IPS-20b (cell line): ENCODE measurements around the gene BCL11B.

Experiments
- H3K27ac ChIP-seq: one replicate; pipeline ENCODE4 v1.5.1; 2013; ENCODE audit warnings: low read length
- H3K27me3 ChIP-seq: 2 replicates; pipeline ENCODE4 v1.6.1; 2013; ENCODE audit warnings: mild to moderate bottlenecking, low read length, inconsistent platforms; ENCODE audit not compliant: insufficient read depth
- H3K36me3 ChIP-seq: 2 replicates; pipeline ENCODE4 v1.6.1; 2013; ENCODE audit warnings: low read depth, mild to moderate bottlenecking, inconsistent platforms, low read length, moderate library complexity; ENCODE audit not compliant: insufficient read depth
- H3K4me1 ChIP-seq: 2 replicates; pipeline ENCODE4 v1.6.1; 2013; ENCODE audit warnings: mild to moderate bottlenecking, control low read depth, inconsistent platforms, low read length, moderate library complexity; ENCODE audit not compliant: insufficient read depth
- H3K4me3 ChIP-seq: 2 replicates; pipeline ENCODE4 v1.5.1; 2013; ENCODE audit warnings: mild to moderate bottlenecking, low read length, inconsistent platforms
- H3K9ac ChIP-seq: 2 replicates; pipeline ENCODE4 v1.6.1; 2013; ENCODE audit warnings: low read depth, mild to moderate bottlenecking, inconsistent platforms, low read length, moderate library complexity
- H3K9me3 ChIP-seq: 2 replicates; pipeline ENCODE4 v1.6.1; 2013; ENCODE audit warnings: mild to moderate bottlenecking, low read depth, low read length, inconsistent platforms; ENCODE audit not compliant: insufficient read depth

Gene BCL11B

GRCh38 chr14:99271951-99272631 lies at the start of gene BCL11B:
BCL11B (minus strand) TSS chr14:99272197; CDS start chr14:99271218, 979 bp downstream.
- Histone ChIP-seq H3K27ac (no peak within 1 kb of the TSS), H3K4me3 (peak within 1 kb of the TSS; percentile 86)

GRCh38 chr14:99321236-99321925 lies 49.4 kb upstream of the BCL11B start:
- Histone ChIP-seq H3K9me3 (no peaks in the 10 kb centered on the region), H3K27me3 (no peaks in the 10 kb centered on the region), H3K9ac (no peak overlapping the region), H3K36me3 (no peaks in the 10 kb centered on the region), H3K27ac (no peak overlapping the region), H3K4me3 (no peak overlapping the region), H3K4me1 (peaks cover 3% of the 10 kb centered on the region; the same call in 1 of the 2 replicates)

More at GRCh38 chr14:99271951-99272631, at the start of gene BCL11B:
- no peaks in the 10 kb centered on the region for H3K9me3 ChIP-seq
- H3K9ac ChIP-seq: peak within 1 kb of the TSS; percentile 81; the same call in 1 of the 2 replicates
- H3K36me3 ChIP-seq: no peaks in the 10 kb centered on the region
- H3K4me1 ChIP-seq: peaks cover 17% of the 10 kb centered on the region; the same call in 1 of the 2 replicates
- H3K27me3 ChIP-seq: peaks cover 81% of the 10 kb centered on the region

GRCh38 chr14:99320621-99321235 lies 48.7 kb upstream of the BCL11B start:
- Histone ChIP-seq H3K4me3 (no peak overlapping the region), H3K9ac (no peak overlapping the region)

GRCh38 chr14:99320105-99320572 lies 48.1 kb upstream of the BCL11B start:
- H3K27me3 ChIP-seq: no peaks in the 10 kb centered on the region
- H3K4me1 ChIP-seq: peaks cover 3% of the 10 kb centered on the region; the same call in 1 of the 2 replicates
- no peak overlapping the region for H3K27ac ChIP-seq
- no peaks in the 10 kb centered on the region for H3K9me3 ChIP-seq
- H3K4me3 ChIP-seq: no peak overlapping the region
- no peak overlapping the region for H3K9ac ChIP-seq
- H3K36me3 ChIP-seq: no peaks in the 10 kb centered on the region

More at GRCh38 chr14:99320621-99321235, 48.7 kb upstream of the BCL11B start:
- Histone ChIP-seq H3K27me3 (no peaks in the 10 kb centered on the region), H3K9me3 (no peaks in the 10 kb centered on the region), H3K36me3 (no peaks in the 10 kb centered on the region), H3K4me1 (peaks cover 3% of the 10 kb centered on the region; the same call in 1 of the 2 replicates), H3K27ac (no peak overlapping the region)

- H3K4me1 ChIP-seq: peaks cover 3% of the 10 kb centered on the region; the same call in 1 of the 2 replicates
- H3K9ac ChIP-seq: no peak overlapping the region
- H3K36me3 ChIP-seq: no peaks in the 10 kb centered on the region
- H3K4me3 ChIP-seq: no peak overlapping the region
- no peak overlapping the region for H3K27ac ChIP-seq
- no peaks in the 10 kb centered on the region for H3K9me3 ChIP-seq
- no peaks in the 10 kb centered on the region for H3K27me3 ChIP-seq
Observed at GRCh38 chr14:99318959-99319295, 46.9 kb upstream of the BCL11B start.

GRCh38 chr14:99318091-99318958 lies 46.3 kb upstream of the BCL11B start:
- Histone ChIP-seq H3K27ac (no peak overlapping the region), H3K4me3 (no peak overlapping the region), H3K27me3 (no peaks in the 10 kb centered on the region), H3K9ac (peak overlapping the region; percentile 32; the same call in 1 of the 2 replicates), H3K4me1 (peaks cover 3% of the 10 kb centered on the region; the same call in 1 of the 2 replicates), H3K36me3 (no peaks in the 10 kb centered on the region), H3K9me3 (no peaks in the 10 kb centered on the region)

- Histone ChIP-seq H3K4me3 (no peak overlapping the region), H3K9ac (no peak overlapping the region), H3K4me1 (peaks cover 3% of the 10 kb centered on the region; the same call in 1 of the 2 replicates), H3K27me3 (no peaks in the 10 kb centered on the region), H3K9me3 (no peaks in the 10 kb centered on the region), H3K36me3 (no peaks in the 10 kb centered on the region), H3K27ac (no peak overlapping the region)
Observed at GRCh38 chr14:99317231-99318090, 45.5 kb upstream of the BCL11B start.

GRCh38 chr14:99316281-99317163 lies 44.5 kb upstream of the BCL11B start:
- H3K27ac ChIP-seq: no peak overlapping the region
- no peaks in the 10 kb centered on the region for H3K36me3 ChIP-seq
- H3K27me3 ChIP-seq: no peaks in the 10 kb centered on the region
- H3K4me3 ChIP-seq: no peak overlapping the region
- H3K9ac ChIP-seq: no peak overlapping the region
- peaks cover 3% of the 10 kb centered on the region; the same call in 1 of the 2 replicates for H3K4me1 ChIP-seq
- no peaks in the 10 kb centered on the region for H3K9me3 ChIP-seq

- Histone ChIP-seq H3K27ac (no peak overlapping the region), H3K4me3 (no peak overlapping the region), H3K9ac (no peak overlapping the region), H3K9me3 (no peaks in the 10 kb centered on the region), H3K27me3 (no peaks in the 10 kb centered on the region), H3K36me3 (no peaks in the 10 kb centered on the region), H3K4me1 (peaks cover 3% of the 10 kb centered on the region; the same call in 1 of the 2 replicates)
Observed at GRCh38 chr14:99315197-99315596, 43.2 kb upstream of the BCL11B start.

- Histone ChIP-seq H3K36me3 (no peaks in the 10 kb centered on the region), H3K4me3 (no peak overlapping the region), H3K27me3 (no peaks in the 10 kb centered on the region), H3K9ac (no peak overlapping the region), H3K27ac (no peak overlapping the region), H3K9me3 (no peaks in the 10 kb centered on the region), H3K4me1 (no peaks in the 10 kb centered on the region; the same call in 1 of the 2 replicates)
Observed at GRCh38 chr14:99314623-99315022, 42.6 kb upstream of the BCL11B start.
